ENCODE measurements around the gene ABHD16A. TPM values are rescaled to one million over a fixed set of nuclear protein-coding genes. Genes with fewer than 3 reads are reported as not detected.

Gene ABHD16A
- total RNA-seq, 1 experiment from 2014 or later: 89.9 TPM

- Mint-ChIP-seq H3K4me1 (ENCODE audit: low read depth, unreplicated experiment) (peaks cover 54% of the 10 kb centered on the region), H3K36me3 (ENCODE audit: insufficient read depth, unreplicated experiment) (peaks cover 77% of the 10 kb centered on the region), H3K27me3 (ENCODE audit: unreplicated experiment) (no peaks in the 10 kb centered on the region), H3K4me3 (ENCODE audit: low read depth, unreplicated experiment) (peak overlapping the region; percentile 82), H3K27ac (ENCODE audit: unreplicated experiment) (no peak overlapping the region), H3K9me3 (ENCODE audit: low read depth, unreplicated experiment) (no peaks in the 10 kb centered on the region)
- intact Hi-C loops (cut with micrococcal nuclease; ENCODE audit: unreplicated experiment): no loop called here
- no TSS peak for BruUV-seq (replicated peaks)
- no peak for DNase-seq
- TF ChIP-seq, protein P1, sequence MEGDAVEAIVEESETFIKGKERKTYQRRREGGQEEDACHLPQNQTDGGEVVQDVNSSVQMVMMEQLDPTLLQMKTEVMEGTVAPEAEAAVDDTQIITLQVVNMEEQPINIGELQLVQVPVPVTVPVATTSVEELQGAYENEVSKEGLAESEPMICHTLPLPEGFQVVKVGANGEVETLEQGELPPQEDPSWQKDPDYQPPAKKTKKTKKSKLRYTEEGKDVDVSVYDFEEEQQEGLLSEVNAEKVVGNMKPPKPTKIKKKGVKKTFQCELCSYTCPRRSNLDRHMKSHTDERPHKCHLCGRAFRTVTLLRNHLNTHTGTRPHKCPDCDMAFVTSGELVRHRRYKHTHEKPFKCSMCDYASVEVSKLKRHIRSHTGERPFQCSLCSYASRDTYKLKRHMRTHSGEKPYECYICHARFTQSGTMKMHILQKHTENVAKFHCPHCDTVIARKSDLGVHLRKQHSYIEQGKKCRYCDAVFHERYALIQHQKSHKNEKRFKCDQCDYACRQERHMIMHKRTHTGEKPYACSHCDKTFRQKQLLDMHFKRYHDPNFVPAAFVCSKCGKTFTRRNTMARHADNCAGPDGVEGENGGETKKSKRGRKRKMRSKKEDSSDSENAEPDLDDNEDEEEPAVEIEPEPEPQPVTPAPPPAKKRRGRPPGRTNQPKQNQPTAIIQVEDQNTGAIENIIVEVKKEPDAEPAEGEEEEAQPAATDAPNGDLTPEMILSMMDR (IDR thresholded peaks at IDR 0.05; ENCODE audit: unreplicated experiment): no peak
- CTCF ChIA-PET: interaction anchor here (1.5 kb wide), 1 partner anchor 14 kb away, joined by 4 read pairs; no protein-coding TSS in a partner anchor
Measured at GRCh38 chr6:31657406-31658157, 45.5 kb downstream of the ABHD16A start.

DNA sequence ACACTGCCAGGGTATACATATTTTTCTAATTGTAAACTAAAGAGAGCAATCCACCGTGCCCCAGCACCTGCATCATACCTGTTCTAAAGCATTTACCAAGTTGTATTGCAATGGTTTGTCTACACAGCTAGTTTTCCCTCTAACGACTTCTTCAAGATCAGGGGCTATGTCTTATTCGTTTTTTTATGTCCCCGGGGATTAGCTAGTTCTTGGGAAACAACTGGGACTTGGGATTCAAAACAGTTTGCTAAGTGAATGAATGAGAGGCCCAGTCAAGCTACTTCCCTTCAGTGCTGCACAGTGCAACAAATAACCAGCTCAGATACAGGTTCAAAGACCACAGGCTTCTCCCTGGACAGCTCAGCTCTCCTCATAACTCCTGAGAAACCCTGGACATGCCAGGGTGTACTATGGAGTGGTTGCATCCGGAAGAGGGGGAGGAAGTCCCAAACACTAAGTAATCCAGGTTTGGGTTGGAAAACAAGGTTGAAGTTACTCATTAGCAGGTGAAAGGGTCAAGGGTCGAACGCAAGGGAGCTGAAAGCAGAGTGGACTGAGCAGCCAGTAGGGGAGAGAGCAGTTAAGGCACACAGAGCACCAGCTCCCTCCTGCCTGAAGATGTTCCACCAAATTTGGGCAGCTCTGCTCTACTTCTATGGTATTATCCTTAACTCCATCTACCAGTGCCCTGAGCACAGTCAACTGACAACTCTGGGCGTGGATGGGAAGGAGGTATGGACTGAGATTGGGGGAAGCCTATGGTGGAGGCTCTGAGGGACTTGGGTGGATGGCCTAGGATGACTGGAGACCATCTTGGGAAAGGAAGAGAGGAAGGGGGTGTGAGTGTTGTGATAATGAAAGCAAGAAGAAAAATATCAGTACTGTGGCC, 47.5 kb downstream of the ABHD16A start, which contains the start of gene APOM:
TSS of gene APOM (plus strand) at position 546 of the 889 bp plus-strand sequence. CDS start at position 619, 73 bp downstream.
- Mint-ChIP-seq H3K36me3 (ENCODE audit: insufficient read depth, unreplicated experiment) (peaks cover 80% of the 10 kb centered on the region), H3K4me3 (ENCODE audit: low read depth, unreplicated experiment) (peak within 1 kb of the TSS; percentile 42), H3K9me3 (ENCODE audit: low read depth, unreplicated experiment) (no peaks in the 10 kb centered on the region), H3K4me1 (ENCODE audit: low read depth, unreplicated experiment) (peaks cover 53% of the 10 kb centered on the region), H3K27ac (ENCODE audit: unreplicated experiment) (peak within 1 kb of the TSS; percentile 18), H3K27me3 (ENCODE audit: unreplicated experiment) (no peaks in the 10 kb centered on the region)
- TF ChIP-seq, protein P1 (IDR thresholded peaks at IDR 0.05; ENCODE audit: unreplicated experiment): no peak
- intact Hi-C loops (cut with micrococcal nuclease; ENCODE audit: unreplicated experiment): no loop called here
- no TSS peak for BruUV-seq (replicated peaks)
- CTCF ChIA-PET: interaction anchor here (1.1 to 1.2 kb wide), 2 partner anchors 31 to 35 kb away, joined by 3 to 5 read pairs; partner anchors contain the start of gene PRRC2A
- DNase-seq: no peak

- peaks cover 59% of the 10 kb centered on the region for H3K4me1 Mint-ChIP-seq (ENCODE audit: low read depth, unreplicated experiment)
- no peaks in the 10 kb centered on the region for H3K27me3 Mint-ChIP-seq (ENCODE audit: unreplicated experiment)
- H3K36me3 Mint-ChIP-seq (ENCODE audit: insufficient read depth, unreplicated experiment): peaks cover 80% of the 10 kb centered on the region
- TF ChIP-seq, protein P1 (IDR thresholded peaks at IDR 0.05; ENCODE audit: unreplicated experiment): no peak
- no peak overlapping the region for H3K4me3 Mint-ChIP-seq (ENCODE audit: low read depth, unreplicated experiment)
- intact Hi-C loops (cut with micrococcal nuclease; ENCODE audit: unreplicated experiment): no loop called here
- CTCF ChIA-PET: interaction anchor here (0.7 to 1.2 kb wide), 4 partner anchors 21 to 122 kb away, joined by 3 to 6 read pairs (median 5); partner anchors contain the start of gene PRRC2A
- no peak for DNase-seq
- no peaks in the 10 kb centered on the region for H3K9me3 Mint-ChIP-seq (ENCODE audit: low read depth, unreplicated experiment)
- no peak overlapping the region for H3K27ac Mint-ChIP-seq (ENCODE audit: unreplicated experiment)
- no TSS peak for BruUV-seq (replicated peaks)
Measured at GRCh38 chr6:31654574-31655348, 48.4 kb downstream of the ABHD16A start.
